ENCODE results near the gene MEIS2.

DNA sequence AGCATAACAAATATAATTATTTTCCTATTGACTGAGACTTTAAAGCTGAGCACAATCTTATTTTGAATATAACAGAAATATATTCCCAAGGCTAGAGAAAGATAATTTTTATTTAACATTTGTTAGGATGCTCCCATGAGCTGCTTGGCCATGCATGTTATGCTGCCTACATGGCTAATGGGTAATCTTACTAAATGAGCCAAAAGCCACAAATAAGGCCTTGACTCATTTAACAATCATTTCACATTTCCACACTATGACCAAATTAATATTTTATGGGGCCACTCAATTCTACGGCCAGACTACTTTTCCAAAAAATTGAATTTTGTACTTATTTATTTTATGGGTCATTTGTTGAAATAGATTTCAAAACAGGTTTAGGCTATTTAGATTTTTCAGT lies 141.7 kb downstream of the MEIS2 start:
- TF ChIP-seq, protein P1, sequence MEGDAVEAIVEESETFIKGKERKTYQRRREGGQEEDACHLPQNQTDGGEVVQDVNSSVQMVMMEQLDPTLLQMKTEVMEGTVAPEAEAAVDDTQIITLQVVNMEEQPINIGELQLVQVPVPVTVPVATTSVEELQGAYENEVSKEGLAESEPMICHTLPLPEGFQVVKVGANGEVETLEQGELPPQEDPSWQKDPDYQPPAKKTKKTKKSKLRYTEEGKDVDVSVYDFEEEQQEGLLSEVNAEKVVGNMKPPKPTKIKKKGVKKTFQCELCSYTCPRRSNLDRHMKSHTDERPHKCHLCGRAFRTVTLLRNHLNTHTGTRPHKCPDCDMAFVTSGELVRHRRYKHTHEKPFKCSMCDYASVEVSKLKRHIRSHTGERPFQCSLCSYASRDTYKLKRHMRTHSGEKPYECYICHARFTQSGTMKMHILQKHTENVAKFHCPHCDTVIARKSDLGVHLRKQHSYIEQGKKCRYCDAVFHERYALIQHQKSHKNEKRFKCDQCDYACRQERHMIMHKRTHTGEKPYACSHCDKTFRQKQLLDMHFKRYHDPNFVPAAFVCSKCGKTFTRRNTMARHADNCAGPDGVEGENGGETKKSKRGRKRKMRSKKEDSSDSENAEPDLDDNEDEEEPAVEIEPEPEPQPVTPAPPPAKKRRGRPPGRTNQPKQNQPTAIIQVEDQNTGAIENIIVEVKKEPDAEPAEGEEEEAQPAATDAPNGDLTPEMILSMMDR (IDR thresholded peaks at IDR 0.05), result no peak
- no peak for TF ChIP-seq POLR2A (IDR thresholded peaks at IDR 0.05)
